Fibroblast of the conjunctiva (primary cell): ENCODE measurements around the gene HOXB5.

Experiments used
- DNase-seq: peaks from one replicate; pipeline ENCODE4 v3.0.0-alpha.2; 2010; ENCODE audit warnings: low read depth

Gene HOXB5

GRCh38 chr17:48629411-48629759 is 35.8 kb upstream of the HOXB5 start:
- DNase-seq, result no peak

DNA sequence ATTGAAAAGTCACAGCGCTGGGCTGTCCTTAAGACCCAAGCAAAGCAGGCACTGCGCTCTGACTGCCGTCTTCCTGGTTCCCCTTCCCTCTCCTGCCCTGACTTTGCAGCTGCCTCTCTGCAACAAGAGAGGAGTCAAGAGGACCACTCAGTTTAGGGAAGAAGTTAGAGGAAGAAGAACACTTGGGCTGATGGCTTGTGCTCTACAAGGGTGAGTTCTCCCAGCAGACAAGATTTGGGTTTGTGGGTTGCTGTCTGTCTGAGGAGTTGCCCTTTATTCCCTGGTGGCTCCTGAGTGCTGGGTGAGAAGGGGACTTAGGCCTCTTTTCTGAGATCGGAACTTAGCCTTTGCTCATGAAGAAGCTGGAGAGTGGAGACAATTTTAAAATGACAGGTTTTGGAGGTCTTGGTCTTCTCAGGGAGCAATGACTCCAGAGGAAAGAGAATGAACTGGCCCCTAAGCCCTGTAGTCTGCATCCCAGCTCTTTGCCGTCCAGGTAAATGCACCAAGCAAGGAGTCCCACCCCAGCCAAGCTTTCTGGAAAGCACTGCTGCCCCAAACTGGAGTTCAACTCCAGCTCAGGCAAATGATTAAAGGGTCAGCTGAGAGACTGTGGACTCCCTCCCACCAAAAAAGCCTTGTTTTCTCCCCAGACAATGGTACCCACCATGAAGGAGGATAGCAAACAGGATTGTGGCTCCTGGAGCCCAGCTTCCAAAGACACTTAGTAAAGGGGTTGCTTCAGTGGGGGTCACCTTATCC is 35.3 kb upstream of the HOXB5 start:
- DNase-seq, result no peak

DNA sequence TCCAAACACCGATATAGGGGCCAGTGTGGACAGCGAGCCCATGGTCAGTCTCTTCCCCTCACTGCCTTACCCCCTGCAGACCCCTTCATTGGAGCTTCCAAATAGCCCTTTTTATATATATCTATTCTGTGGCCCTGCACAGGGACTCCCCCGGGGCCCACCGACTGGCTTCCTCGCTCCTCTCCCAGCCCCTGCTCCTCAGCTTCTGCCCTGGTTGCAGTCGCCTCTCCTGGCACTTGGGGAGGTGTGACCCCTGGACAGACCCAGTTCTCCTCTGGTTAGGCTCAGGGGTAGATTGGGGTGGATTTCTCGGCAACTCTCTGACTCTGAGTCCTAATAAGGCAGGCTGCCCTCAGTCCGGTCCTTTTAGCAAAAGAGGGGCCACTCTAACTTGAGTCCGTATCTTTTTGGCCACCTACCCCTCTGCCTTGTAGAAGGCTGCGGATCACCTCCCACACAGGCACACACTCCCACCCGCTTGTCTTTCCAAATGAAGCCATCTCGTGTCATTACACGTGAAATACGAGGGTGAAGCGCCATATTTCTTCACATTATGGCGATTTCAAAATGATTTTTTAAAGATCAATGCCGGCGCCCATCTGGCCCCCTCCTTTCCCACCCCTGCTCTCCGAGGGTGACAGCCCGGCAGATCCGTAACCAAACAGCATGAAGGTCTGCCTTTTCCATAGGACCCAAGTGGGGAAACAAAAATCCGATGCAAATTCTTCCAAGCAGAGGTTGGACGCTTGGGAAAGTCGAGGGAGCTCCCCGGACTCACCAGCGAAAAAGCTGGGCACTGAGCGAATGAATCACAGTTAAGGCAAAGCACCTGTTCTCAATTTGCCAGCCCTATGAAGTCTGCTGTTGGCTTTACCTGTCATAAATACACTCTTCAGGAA is 34.3 kb upstream of the HOXB5 start:
- no peak for DNase-seq

DNA sequence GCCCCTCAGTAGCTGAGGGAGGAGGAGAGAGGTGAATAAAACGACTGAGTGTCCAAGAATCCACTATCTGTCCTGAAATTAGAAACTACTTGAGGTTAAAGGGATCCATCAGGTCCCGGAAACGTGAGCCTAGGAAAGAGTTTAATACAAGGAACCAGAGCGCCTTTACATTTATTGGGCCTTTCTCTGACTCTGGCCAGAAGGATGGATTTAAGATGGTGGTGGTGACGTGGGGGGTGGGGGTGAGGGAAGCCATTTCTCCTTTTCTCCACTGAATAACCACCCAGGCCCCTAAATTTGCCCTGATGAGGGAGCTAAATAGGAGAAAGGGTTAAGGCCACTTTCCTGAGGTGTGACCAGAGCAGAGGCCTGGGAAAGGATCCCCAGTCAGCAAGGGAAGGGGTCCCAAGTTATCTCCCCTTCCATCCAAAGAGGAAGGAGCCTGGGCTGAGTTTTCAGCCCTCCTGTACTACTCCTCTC is 33.6 kb upstream of the HOXB5 start:
- no peak for DNase-seq

- no peak for DNase-seq
Observed at GRCh38 chr17:48626245-48627117, 32.9 kb upstream of the HOXB5 start, which contains the start of gene HOXB9. HOXB9 (minus strand) TSS chr17:48626358; CDS start chr17:48626269, 89 bp downstream.

DNA sequence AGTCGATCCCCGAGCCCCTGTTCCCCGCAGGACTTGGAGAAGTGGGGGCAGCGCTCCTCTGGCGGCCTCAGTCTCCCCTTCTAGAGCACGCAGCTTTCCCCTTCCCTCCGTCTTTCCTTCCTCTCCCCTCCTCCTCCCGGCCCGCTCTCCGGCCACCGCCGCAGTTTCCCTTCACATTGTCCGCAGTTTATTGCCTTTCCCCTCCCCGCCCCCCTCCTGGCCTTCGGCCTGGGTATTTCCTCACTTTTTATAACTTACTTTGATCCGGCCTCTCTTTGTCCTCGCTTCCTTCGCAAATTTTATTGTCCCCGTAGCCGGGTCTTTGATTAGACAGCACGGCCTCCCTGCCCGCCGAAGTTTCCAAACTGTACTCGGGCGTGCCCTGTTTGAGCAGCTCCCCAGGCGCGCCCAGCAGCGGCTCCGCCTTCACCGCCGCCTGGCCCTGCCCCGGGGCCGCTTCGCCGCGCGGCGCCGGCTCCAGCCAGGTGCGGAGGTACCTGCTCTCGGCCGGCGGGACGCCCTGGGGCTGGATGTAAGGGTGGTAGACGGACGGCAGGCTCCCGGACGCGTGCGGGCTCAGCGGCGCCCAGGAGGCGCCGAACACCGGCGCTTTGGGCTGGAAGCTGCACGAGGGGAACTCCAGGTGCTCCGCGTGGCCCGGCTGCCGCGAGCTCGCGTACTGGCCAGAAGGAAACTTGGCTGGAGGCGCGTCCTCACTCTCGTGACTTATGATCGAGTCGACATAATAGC is 32.1 kb upstream of the HOXB5 start:
- no peak for DNase-seq

DNA sequence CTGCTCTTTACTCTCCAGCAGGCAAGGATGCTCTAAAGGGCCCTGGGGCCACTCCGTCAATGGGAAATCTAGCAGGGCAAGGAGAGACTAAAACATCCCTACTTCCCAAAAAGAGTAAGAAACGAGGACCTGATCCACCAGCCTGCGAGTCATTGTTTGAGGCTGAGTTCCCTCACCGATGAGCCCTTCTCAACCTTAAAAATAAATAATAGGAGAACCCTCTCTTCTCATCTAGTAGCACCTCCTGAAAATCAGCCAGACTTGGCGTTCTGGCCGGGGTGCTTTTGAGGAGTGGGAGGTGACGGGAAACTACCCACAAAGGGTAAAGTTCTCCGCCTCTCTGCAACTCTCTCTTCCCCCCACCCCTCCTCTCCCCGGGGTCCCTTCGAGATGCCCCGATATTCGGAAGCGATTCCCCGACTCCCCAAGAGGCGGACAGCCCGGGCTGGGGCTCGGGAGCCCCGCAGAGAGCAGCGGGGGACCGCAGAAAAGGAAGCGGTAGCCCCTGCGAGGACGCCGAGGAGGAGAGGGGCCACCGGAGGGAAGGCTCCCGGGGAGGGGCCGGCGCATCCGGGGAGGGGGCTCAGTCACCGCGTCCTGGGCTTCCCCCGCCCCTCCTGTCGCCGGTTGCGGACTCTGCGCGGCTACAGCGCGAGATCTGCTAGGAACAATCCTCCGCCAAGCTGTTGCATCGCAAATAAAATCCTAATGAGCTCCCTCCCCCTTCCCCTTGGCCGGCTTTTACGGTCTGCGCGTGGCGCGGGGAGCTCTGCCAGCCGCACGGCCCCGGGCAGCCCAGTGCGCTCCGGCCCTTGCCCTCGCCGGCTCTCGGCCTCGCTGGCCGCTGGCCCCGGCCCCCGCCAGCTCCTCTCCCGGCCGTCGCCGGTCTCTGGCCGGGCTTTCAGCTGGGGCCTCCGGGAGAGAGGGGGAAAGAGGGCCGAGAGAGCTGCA is 31.2 kb upstream of the HOXB5 start:
- DNase-seq, result no peak

DNA sequence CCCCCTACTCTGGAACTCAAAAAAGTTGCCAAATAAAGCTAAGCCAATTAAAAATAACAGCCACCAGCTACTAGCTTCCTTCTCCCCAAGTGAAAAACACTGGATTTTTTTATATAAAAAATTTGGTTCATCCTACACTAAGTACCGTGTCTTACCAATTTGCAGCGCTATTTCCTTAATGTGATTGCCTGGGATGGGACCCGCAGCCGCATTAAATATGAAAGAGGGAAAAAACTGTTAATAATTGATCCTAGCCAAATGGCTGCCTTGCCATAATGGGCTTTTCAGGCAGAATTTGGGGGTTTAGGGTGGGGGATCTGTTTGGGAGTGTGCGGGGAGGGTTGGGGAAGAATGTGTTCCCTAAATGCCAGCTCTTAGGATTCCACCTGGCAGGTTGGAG is 30.5 kb upstream of the HOXB5 start:
- no peak for DNase-seq

DNA sequence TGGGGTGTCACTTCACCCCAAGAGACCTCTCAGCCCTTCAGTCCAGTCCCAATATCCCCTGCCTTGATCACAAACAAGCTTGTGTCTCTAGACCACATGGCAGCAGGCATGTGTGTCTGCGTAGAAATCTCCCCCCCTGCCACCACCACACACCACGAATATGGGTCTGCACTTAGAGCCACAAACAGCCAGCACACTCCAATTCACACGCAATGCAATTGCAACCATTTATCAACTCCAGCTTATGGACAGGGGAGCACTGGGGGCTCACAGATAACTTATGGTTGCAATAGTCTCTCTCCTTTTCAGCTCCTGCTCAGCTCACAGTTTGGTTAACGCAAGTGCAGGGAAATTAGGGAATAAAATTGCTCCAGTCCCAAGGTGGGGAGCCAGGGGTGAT is 30.0 kb upstream of the HOXB5 start:
- DNase-seq, result no peak

GRCh38 chr17:48622857-48623256 is 29.3 kb upstream of the HOXB5 start:
- DNase-seq, result no peak

GRCh38 chr17:48621410-48622392 is 28.1 kb upstream of the HOXB5 start:
- no peak for DNase-seq

DNA sequence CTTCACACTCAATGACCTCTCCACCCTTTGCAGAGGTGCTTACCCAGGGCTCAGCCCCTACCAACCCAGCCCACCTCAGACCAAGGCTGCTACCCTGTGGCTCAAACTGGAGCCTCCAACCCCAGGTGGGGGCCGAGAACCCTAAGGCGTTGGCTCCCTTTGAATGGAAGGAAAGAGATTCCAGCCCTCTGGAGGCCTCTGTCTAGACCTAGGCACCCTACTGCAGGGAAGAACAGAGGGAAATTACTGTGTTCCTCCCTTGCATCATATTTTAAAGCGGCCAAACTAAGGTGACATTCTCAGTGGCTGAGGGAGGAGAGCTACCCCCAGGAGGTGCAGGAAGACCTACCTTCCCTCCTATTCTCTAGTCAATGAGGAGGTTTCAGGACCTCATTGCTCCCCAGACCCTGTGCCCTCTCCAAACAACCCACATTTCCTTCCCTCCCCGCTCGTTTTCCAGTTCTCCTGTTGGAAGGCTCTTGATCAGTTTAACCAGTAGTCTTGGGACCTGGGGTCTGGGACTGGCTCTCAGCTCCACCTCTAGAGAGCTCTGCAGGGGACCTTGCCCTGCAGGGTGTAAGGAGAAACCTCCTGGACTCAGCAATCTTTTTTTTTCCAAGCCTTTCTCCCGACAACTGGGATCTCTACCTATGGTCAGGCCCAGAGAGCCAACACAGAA is 27.0 kb upstream of the HOXB5 start:
- no peak for DNase-seq

DNA sequence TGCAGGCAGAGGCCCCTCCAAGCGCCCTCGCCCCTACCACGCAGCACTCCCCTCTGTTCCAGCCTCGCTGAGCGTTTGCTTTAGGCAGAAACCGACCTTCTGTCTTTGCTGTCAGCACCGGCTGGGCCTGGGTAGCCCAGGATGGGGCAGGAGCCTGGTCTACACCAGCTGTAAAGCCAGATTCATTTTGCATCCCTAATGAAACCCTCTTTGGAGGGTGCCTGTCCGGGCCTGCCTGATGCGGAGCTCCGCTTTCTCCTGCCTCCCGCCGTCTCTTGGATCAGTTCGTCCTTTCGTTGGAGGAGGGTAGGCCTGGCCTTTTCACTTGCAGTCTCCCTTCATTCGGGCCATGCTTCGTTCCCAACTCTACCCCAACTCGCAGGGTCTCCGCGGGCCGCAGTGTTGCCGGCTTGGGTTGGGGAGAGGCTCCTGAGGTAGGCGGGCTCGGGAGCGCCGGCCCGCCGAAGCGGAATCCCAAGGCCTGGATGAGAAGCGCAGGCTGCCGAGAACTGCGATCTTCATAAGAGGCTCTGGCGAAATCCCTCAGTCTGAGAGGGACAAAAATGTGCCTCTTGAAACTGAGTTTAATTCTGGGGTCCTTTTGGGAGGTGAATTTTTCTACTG is 26.4 kb upstream of the HOXB5 start:
- no peak for DNase-seq

DNA sequence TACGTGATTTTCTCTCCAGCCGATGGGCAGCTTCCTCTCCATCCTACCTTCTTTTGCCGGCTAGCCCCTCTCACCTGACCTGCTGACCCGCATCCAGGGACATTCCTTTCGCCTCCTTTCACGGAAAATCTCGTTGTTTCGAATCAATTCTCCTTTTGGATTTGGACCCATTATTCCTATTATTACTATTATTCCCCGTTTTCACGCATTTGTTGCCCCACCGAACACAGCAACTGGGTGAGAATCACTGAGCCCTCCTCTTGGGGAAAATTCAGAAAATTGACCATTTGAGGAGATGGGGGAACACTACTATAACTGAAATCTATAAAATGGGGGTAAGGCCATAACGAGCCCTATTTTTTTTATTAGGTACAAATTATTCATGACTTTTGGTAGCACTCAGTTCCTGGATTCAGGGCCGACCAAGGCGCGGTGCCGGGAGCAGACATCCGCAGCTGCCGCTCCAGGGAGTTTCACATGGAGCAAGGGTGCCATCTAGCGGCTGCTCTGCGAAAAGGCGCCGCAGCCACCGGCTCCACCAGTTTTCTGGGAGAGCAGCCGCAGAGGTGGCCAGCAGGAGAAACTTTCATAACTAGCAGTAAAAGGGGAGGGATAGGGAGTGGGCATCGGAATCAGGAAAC is 24.8 kb upstream of the HOXB5 start:
- peak; percentile 49 for DNase-seq

- no peak for DNase-seq
Observed at GRCh38 chr17:48617471-48618255, 24.1 kb upstream of the HOXB5 start.

GRCh38 chr17:48616717-48617470 is 23.3 kb upstream of the HOXB5 start:
- DNase-seq, result no peak
